H1 (cell line): Measurements from ENCODE around the gene NR4A2. TPM values are rescaled to one million over a fixed set of nuclear protein-coding genes. Genes with fewer than 3 reads are reported as not detected.

ENCODE experiments used
- CTCF ChIA-PET: fragments of 300-600 bp; sonication (Branson Sonifier 250); formaldehyde crosslinking; loops from one replicate; lab custom pipeline; 2021; ENCODE audit not compliant: partially characterized antibody; lab: Charles Lee
- POLR2A ChIA-PET: fragments of 300-600 bp; sonication (Branson Sonifier 250); formaldehyde crosslinking; loops from one replicate; lab custom pipeline; 2021; ENCODE audit warnings: inconsistent platforms; ENCODE audit not compliant: partially characterized antibody; lab: Charles Lee
- DNase-seq, 2 experiments: peaks; one replicate each; pipeline versions ENCODE4 v3.0.0 to v3.0.0-alpha.2; 2010 to 2022; ENCODE audit warnings: low spot score in 2 of 2, low read depth in 1 of 2, mixed read lengths in 1 of 2
- FAIRE-seq: peaks from 2 replicates; lab custom pipeline; 2011; peaks lifted over from hg19 to GRCh38; lab: Jason Lieb, UNC
- H2AFZ ChIP-seq: 2 replicates; pipeline ENCODE4 v1.8.1; 2012; ENCODE audit warnings: low read length, inconsistent platforms
- H2AK5ac ChIP-seq: 2 replicates; pipeline ENCODE4 v1.6.1; 2013; ENCODE audit warnings: low read depth, low read length
- H2BK120ac ChIP-seq: replicated peaks from 2 replicates; pipeline ENCODE3; 2013; ENCODE audit warnings: low read depth, low read length, inconsistent platforms
- H2BK12ac ChIP-seq: 2 replicates; pipeline ENCODE4 v1.6.1; 2013; ENCODE audit warnings: low read depth, low read length
- H2BK15ac ChIP-seq: 2 replicates; pipeline ENCODE4 v1.6.1; 2013; ENCODE audit warnings: low read length
- H2BK20ac ChIP-seq: 2 replicates; pipeline ENCODE4 v1.6.1; 2013; ENCODE audit warnings: low read length
- H2BK5ac ChIP-seq: 2 replicates; pipeline ENCODE4 v1.6.1; 2013; ENCODE audit warnings: low read depth, low read length
- H3K14ac ChIP-seq: 2 replicates; pipeline ENCODE4 v1.6.1; 2013; ENCODE audit warnings: inconsistent platforms; ENCODE audit not compliant: insufficient read length
- H3K18ac ChIP-seq: 2 replicates; pipeline ENCODE4 v1.6.1; 2013; ENCODE audit warnings: low read length; ENCODE audit errors: extremely low read depth
- H3K23ac ChIP-seq: 2 replicates; pipeline ENCODE4 v1.6.1; 2013; ENCODE audit warnings: inconsistent platforms; ENCODE audit not compliant: insufficient read length
- H3K23me2 ChIP-seq: 2 replicates; pipeline ENCODE4 v1.6.1; 2013; ENCODE audit warnings: low read depth, low read length
- H3K27ac ChIP-seq: 2 replicates; pipeline ENCODE4 v1.6.1; 2011; ENCODE audit warnings: low read depth, low read length, inconsistent platforms
- H3K27me3 ChIP-seq, 4 experiments: replicated peaks in 1 of 4; 1 replicate in 1 of 4; 2 replicates in 3 of 4; pipeline versions ENCODE4 v1.6.1 to v1.8.1; 2011 to 2013; ENCODE audit warnings: low read length in 3 of 4, mild to moderate bottlenecking in 3 of 4, inconsistent platforms in 2 of 4, mixed read lengths in 2 of 4, moderate library complexity in 1 of 4; ENCODE audit not compliant: control insufficient read depth in 3 of 4, insufficient read depth in 3 of 4; ENCODE audit errors: extremely low read depth in 1 of 4
- H3K36me3 ChIP-seq, 4 experiments: 2 replicates each; pipeline versions ENCODE4 v1.6.1 to v1.8.1; 2011 to 2013; ENCODE audit warnings: mild to moderate bottlenecking in 4 of 4, low read length in 3 of 4, moderate library complexity in 2 of 4, control low read depth in 1 of 4, inconsistent platforms in 1 of 4; ENCODE audit not compliant: insufficient read depth in 4 of 4, control insufficient read depth in 2 of 4
- H3K4ac ChIP-seq: replicated peaks from 2 replicates; pipeline ENCODE3; 2013; ENCODE audit warnings: low read length, low read depth, mixed read lengths, inconsistent platforms; ENCODE audit not compliant: insufficient read length
- H3K4me1 ChIP-seq, 4 experiments: replicated peaks in 1 of 4; 1 replicate in 1 of 4; 2 replicates in 3 of 4; pipeline versions ENCODE4 v1.6.1 to v1.8.1; 2011 to 2013; ENCODE audit warnings: low read length in 3 of 4, inconsistent platforms in 2 of 4, mixed read lengths in 1 of 4; ENCODE audit not compliant: insufficient read depth in 4 of 4, control insufficient read depth in 3 of 4
- H3K4me2 ChIP-seq, 2 experiments: 2 replicates each; pipeline versions ENCODE4 v1.6.1 to v1.8.1; 2011 to 2013; ENCODE audit warnings: low read depth in 2 of 2, low read length in 2 of 2, control low read depth in 1 of 2, inconsistent platforms in 1 of 2, mild to moderate bottlenecking in 1 of 2; ENCODE audit not compliant: insufficient read depth in 1 of 2
- H3K4me3 ChIP-seq, 4 experiments: fragments of 200-600, 300-600 bp in 1 of 4; sonication (generic), shearing (Covaris generic), sonication (Bioruptor Twin) in 1 of 4; 2 replicates each; pipeline versions ENCODE4 v1.5.1 to v1.8.1; 2011 to 2016; ENCODE audit warnings: low read length in 4 of 4, low read depth in 3 of 4, control low read depth in 2 of 4, inconsistent platforms in 2 of 4, mild to moderate bottlenecking in 2 of 4, mixed read lengths in 1 of 4, moderate library complexity in 1 of 4; ENCODE audit not compliant: insufficient read depth in 2 of 4; ENCODE audit errors: extremely low read depth in 1 of 4
- H3K56ac ChIP-seq: replicated peaks from 2 replicates; pipeline ENCODE3; 2013; ENCODE audit warnings: low read depth, mild to moderate bottlenecking, mixed read lengths, low read length, inconsistent platforms; ENCODE audit not compliant: insufficient read length
- H3K79me1 ChIP-seq: 2 replicates; pipeline ENCODE4 v1.6.1; 2013; ENCODE audit warnings: low read depth, low read length, control low read depth
- H3K79me2 ChIP-seq, 2 experiments: 2 replicates each; pipeline versions ENCODE4 v1.6.1 to v1.8.1; 2012 to 2013; ENCODE audit warnings: low read length in 2 of 2, mild to moderate bottlenecking in 2 of 2, inconsistent platforms in 1 of 2; ENCODE audit not compliant: insufficient read depth in 2 of 2, control insufficient read depth in 1 of 2
- H3K9ac ChIP-seq, 4 experiments: replicated peaks in 1 of 4; 1 replicate in 1 of 4; 2 replicates in 3 of 4; pipeline versions ENCODE4 v1.6.1 to v1.8.1; 2011 to 2013; ENCODE audit warnings: low read depth in 3 of 4, low read length in 3 of 4, control low read depth in 2 of 4, mild to moderate bottlenecking in 2 of 4, moderate library complexity in 2 of 4, inconsistent platforms in 1 of 4; ENCODE audit errors: extremely low read depth in 1 of 4
- H3K9me3 ChIP-seq, 2 experiments: 2 replicates each; pipeline versions ENCODE4 v1.6.1 to v1.8.1; 2012 to 2013; ENCODE audit warnings: mild to moderate bottlenecking in 2 of 2, moderate library complexity in 2 of 2, control low read depth in 1 of 2, inconsistent platforms in 1 of 2, low read depth in 1 of 2, low read length in 1 of 2, mixed read lengths in 1 of 2; ENCODE audit not compliant: insufficient read depth in 2 of 2
- H4K20me1 ChIP-seq, 2 experiments: replicated peaks in 1 of 2; 2 replicates each; pipeline versions ENCODE3 to v1.8.1; 2011 to 2013; ENCODE audit warnings: inconsistent platforms in 2 of 2, low read length in 2 of 2, mild to moderate bottlenecking in 1 of 2; ENCODE audit not compliant: insufficient read depth in 2 of 2, control insufficient read depth in 1 of 2
- H4K5ac ChIP-seq: 2 replicates; pipeline ENCODE4 v1.6.1; 2013; ENCODE audit warnings: low read length, low read depth, mixed read lengths, inconsistent platforms; ENCODE audit not compliant: insufficient read length
- H4K8ac ChIP-seq: 2 replicates; pipeline ENCODE4 v1.8.0; 2013; ENCODE audit warnings: mild to moderate bottlenecking, moderate library complexity, low read length, inconsistent platforms; ENCODE audit not compliant: insufficient read depth; ENCODE audit errors: extremely low read depth
- H4K91ac ChIP-seq: replicated peaks from 2 replicates; pipeline ENCODE3; 2013; ENCODE audit warnings: low read length, mixed read lengths, inconsistent platforms; ENCODE audit not compliant: insufficient read length
- ASH2L ChIP-seq: fragments of 200-600, 300-600 bp; sonication (generic); IDR thresholded peaks from one replicate; pipeline ENCODE4 v1.7.1; 2017; ENCODE audit warnings: low read length
- CBX8 ChIP-seq: fragments of 300-800, 300-1000 bp; sonication (generic); IDR thresholded peaks from 2 replicates; pipeline ENCODE4 v1.7.1; 2016; ENCODE audit warnings: low read depth, low read length, borderline replicate concordance
- EZH2 ChIP-seq: fragments of 200-600 bp; sonication (generic); IDR thresholded peaks from 2 replicates; pipeline ENCODE4 v1.7.1; 2012; ENCODE audit warnings: low read depth, mild to moderate bottlenecking, moderate library complexity, low read length, inconsistent platforms; ENCODE audit not compliant: severe bottlenecking
- MAFK ChIP-seq: IDR thresholded peaks from 2 replicates; pipeline ENCODE4 v1.6.1; 2012; ENCODE audit warnings: low read depth, mild to moderate bottlenecking, improper control_type of control experiment, low read length
- PHF8 ChIP-seq: fragments of 200-600 bp; sonication (generic); conservative IDR thresholded peaks from 2 replicates; pipeline ENCODE4 v1.7.1; 2012; ENCODE audit warnings: low read depth, mild to moderate bottlenecking, inconsistent platforms, low read length, moderate library complexity
- RAD21 ChIP-seq, 2 experiments: IDR thresholded peaks in 1 of 2; conservative IDR thresholded peaks in 1 of 2; 2 replicates each; pipeline ENCODE4 v1.6.1; 2011; ENCODE audit warnings: low read depth in 2 of 2, low read length in 2 of 2, improper control_type of control experiment in 1 of 2, inconsistent platforms in 1 of 2, mild to moderate bottlenecking in 1 of 2, moderate library complexity in 1 of 2
- RNF2 ChIP-seq: fragments of 200-900, 300-1000 bp; sonication (generic); IDR thresholded peaks from 2 replicates; pipeline ENCODE4 v1.7.1; 2016; ENCODE audit warnings: borderline replicate concordance, low read depth, mild to moderate bottlenecking, antibody characterized with exemption, low read length; ENCODE audit not compliant: poor library complexity, severe bottlenecking; ENCODE audit errors: missing control alignments
- RXRA ChIP-seq: IDR thresholded peaks from 2 replicates; pipeline ENCODE4 v1.6.1; 2011; ENCODE audit warnings: low read depth, mild to moderate bottlenecking, low read length, moderate library complexity; ENCODE audit not compliant: insufficient read depth
- SUZ12 ChIP-seq: fragments of 200-600 bp; sonication (generic); IDR thresholded peaks from 2 replicates; pipeline ENCODE4 v1.6.1; 2012; ENCODE audit warnings: mild to moderate bottlenecking, inconsistent platforms, low read length, moderate library complexity, mixed read lengths
- TCF12 ChIP-seq: IDR thresholded peaks from 2 replicates; pipeline ENCODE4 v1.6.1; 2011; ENCODE audit warnings: low read depth, mild to moderate bottlenecking, low read length
- TEAD4 ChIP-seq: IDR thresholded peaks from 2 replicates; pipeline ENCODE4 v1.6.1; 2012; ENCODE audit warnings: low read depth, low read length, inconsistent platforms, mixed read lengths
- WGBS, 2 experiments: shearing (Covaris generic) in 1 of 2; methylation state at CpG; one replicate each; pipeline versions ENCODE4 v1.1.6 to v1.1.7; 2013 to 2015; ENCODE audit warnings: low lambda C conversion rate in 2 of 2, mixed read lengths in 2 of 2, inconsistent platforms in 1 of 2, low coverage in 1 of 2, missing lambda C conversion rate in 1 of 2; ENCODE audit not compliant: insufficient replicate concordance in 2 of 2, insufficient coverage in 1 of 2, insufficient read length in 1 of 2; ENCODE audit errors: extremely low coverage in 1 of 2, missing lambda C conversion rate in 1 of 2; 5-methylcytosine and 5-hydroxymethylcytosine counted together
- polyA plus RNA-seq, 7 experiments: library from polyadenylated mRNA; depleted of rRNA in 3 of 7; stranded (reverse) in 5 of 7; unstranded in 2 of 7; fragments of >200 nt in 5 of 7; fragments of 200-250 nt in 2 of 7; gene quantifications; 1 replicate in 5 of 7; 2 replicates in 1 of 7; 4 replicates in 1 of 7; pipeline versions ENCODE4 v1.2.1 to v1.2.3, GENCODE V29; 2011 to 2013; ENCODE audit warnings: missing spikeins in 2 of 7, mixed read lengths in 2 of 7
- total RNA-seq: library from RNA; stranded (reverse); fragmentation: NEBNext Ultra II Directional; extraction: Animal tissue kit (Norgen Biotek cat#: 25700); gene quantifications from 2 replicates; pipeline ENCODE4 v1.2.1, GENCODE V29; 2021

NR4A2 gene
- total and polyA plus RNA-seq, 2 of the 8 experiments (the other 6 are each of a cell fraction or from before 2014, with no cell fraction given): 0.15 to 1.7 TPM

DNA sequence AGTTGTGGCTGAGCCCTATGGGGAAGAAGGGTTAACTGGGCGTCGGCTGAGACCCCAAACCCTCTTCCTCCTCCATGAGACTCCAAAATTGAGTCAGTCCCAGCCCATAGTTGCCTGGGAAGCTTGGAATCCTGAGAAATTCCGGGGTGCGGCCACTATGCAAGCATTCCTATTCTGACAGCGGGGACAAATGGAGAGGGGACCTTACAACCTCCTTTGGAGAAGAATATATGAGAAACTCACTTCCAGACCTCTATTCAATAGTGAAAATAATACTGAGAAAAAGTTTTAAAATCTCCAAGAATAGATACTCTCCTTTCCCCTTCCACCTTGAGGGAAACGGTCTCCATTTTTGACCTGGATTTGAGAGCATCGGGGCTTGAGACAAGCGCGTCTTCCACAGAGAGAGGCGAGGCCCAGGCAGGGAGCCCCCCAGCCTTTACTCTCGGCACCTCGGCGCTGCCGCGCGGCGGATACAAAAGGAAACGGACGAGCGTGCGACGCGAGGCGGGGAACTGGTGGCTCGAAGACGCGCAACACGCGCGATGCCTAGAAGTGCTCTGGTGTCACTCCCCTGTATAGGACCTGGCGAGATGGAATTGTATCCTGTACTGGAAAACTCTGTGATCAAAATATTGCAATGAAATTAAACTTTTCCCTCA lies 11.1 kb downstream of the NR4A2 start:
- DNase-seq: no peak
- TF ChIP-seq TEAD4 (0 out of 2 replicates have a peak, but pooled peaks have one; percentile 30), CBX8 (peak; percentile 16; the same call in 1 of the 2 replicates), MAFK (no peak), PHF8 (no peak), RNF2 (peak; percentile 96), ASH2L (no peak), SUZ12 (peak; percentile 51), RXRA (no peak), TCF12 (no peak), RAD21 (IDR thresholded peaks at IDR 0.05 in 1 of 2, conservative IDR thresholded peaks at IDR 0.05 in 1 of 2; ENCODE audit: low read depth in 2 of 2, low read length in 2 of 2) (no peak), EZH2 (peak; percentile 77)

More for the DNA sequence above, 11.1 kb downstream of the NR4A2 start:
- Histone ChIP-seq H3K18ac (0 out of 2 replicates have a peak overlapping the region, but pooled peaks have one; percentile 13), H2BK20ac (no peak overlapping the region), H2AK5ac (no peak overlapping the region), H4K20me1 (peaks cover 7% of the 10 kb centered on the region in 2 experiments), H3K79me1 (no peaks in the 10 kb centered on the region), H3K23ac (no peak overlapping the region), H3K23me2 (peaks cover 12% of the 10 kb centered on the region; the same call in 1 of the 2 replicates), H2BK120ac (no peak overlapping the region), H2BK5ac (no peak overlapping the region), H3K4me2 (peak overlapping the region; percentile 65 to 92), H3K14ac (no peak overlapping the region), H3K27ac (no peak overlapping the region), H3K79me2 (no peaks in the 10 kb centered on the region), H4K8ac (no peak overlapping the region), H3K27me3 (peaks cover 55 to 85% (median 76%) of the 10 kb centered on the region in 4 experiments), H2AFZ (no peak overlapping the region), H3K56ac (no peak overlapping the region), H3K4me3 (peak overlapping the region; percentile 8 to 61 (median 24); a peak in 4 of 8 replicates), H3K9me3 (no peaks in the 10 kb centered on the region), H3K9ac (no peak overlapping the region), H3K36me3 (no peaks in the 10 kb centered on the region), H4K5ac (no peak overlapping the region), H3K4me1 (peaks cover 2 to 18% (median 14%) of the 10 kb centered on the region in 4 experiments), H2BK12ac (peak overlapping the region; percentile 62; the same call in 1 of the 2 replicates), H4K91ac (no peak overlapping the region), H3K4ac (no peak overlapping the region), H2BK15ac (no peak overlapping the region)
- WGBS, 2 experiments: 7% methylated on average over 31 of the region's 31 CpGs; no CpG with 5 or more reads in 1 of the 2 experiments
- POLR2A ChIA-PET: interaction anchor here (2.3 to 2.6 kb wide), 2 partner anchors 8 to 13 kb away, joined by 7 to 15 read pairs; no protein-coding TSS in a partner anchor
- CTCF ChIA-PET: interaction anchor here (2.0 to 2.3 kb wide), 2 partner anchors 10 to 13 kb away, joined by 9 to 17 read pairs; no protein-coding TSS in a partner anchor
- FAIRE-seq: no peak
